ENCODE data around the gene RMDN3. TPM values are rescaled to one million over a fixed set of nuclear protein-coding genes. Genes with fewer than 3 reads are reported as not detected.

RMDN3 gene
- total RNA-seq, 1 experiment from 2014 or later, result 28.3 TPM

GRCh38 chr15:40766194-40766815 is 11.3 kb upstream of the RMDN3 start:
- Mint-ChIP-seq H3K36me3 (ENCODE audit: insufficient read depth in 1 of 3, low read depth in 3 of 3) (peaks cover 0 to 5% (median 0%) of the 10 kb centered on the region in 3 experiments; a peak in 4 of 7 replicates), H3K27me3 (ENCODE audit: low read depth) (peaks cover 9% of the 10 kb centered on the region), H3K4me1 (peaks cover 29 to 31% of the 10 kb centered on the region in 2 experiments), H3K9me3 (no peaks in the 10 kb centered on the region), H3K27ac (peak overlapping the region in 1 of 3 experiments; percentile 84; a peak in 2 of 7 replicates), H3K4me3 (peak overlapping the region in 1 of 2 experiments; percentile 29; a peak in 2 of 5 replicates)
- Histone ChIP-seq H4K5ac (ENCODE audit: insufficient read length, low read depth, low read length) (no peak overlapping the region), H3K4ac (ENCODE audit: low read depth, low read length) (no peak overlapping the region), H4K91ac (ENCODE audit: insufficient read length, low read depth, low read length) (no peak overlapping the region), H2BK5ac (ENCODE audit: insufficient read length, low read length) (no peak overlapping the region), H3K23ac (ENCODE audit: insufficient read length, low read depth, low read length) (no peak overlapping the region), H3K27me3 (ENCODE audit: insufficient read depth, low read length) (no peaks in the 10 kb centered on the region), H3K9me3 (ENCODE audit: control insufficient read depth, low read depth, low read length) (no peaks in the 10 kb centered on the region), H2AK5ac (ENCODE audit: insufficient read length, low read length) (no peak overlapping the region), H3K79me2 (ENCODE audit: insufficient read depth, low read length) (no peaks in the 10 kb centered on the region), H2BK120ac (ENCODE audit: low read depth, low read length, poor library complexity, severe bottlenecking) (no peak overlapping the region), H2BK12ac (ENCODE audit: insufficient read length, low read depth, low read length) (no peak overlapping the region), H3K14ac (ENCODE audit: insufficient read depth, low read length) (no peak overlapping the region; the same call in 1 of the 2 replicates), H3K56ac (ENCODE audit: insufficient read length, low read depth, low read length) (no peak overlapping the region), H3K79me1 (ENCODE audit: insufficient read depth, low read depth, low read length, poor library complexity, severe bottlenecking) (no peaks in the 10 kb centered on the region), H3K18ac (ENCODE audit: insufficient read length, low read depth, low read length) (no peak overlapping the region), H4K8ac (replicated peaks; ENCODE audit: insufficient read length, low read depth, low read length) (no peak overlapping the region), H3K23me2 (ENCODE audit: insufficient read length, low read depth, low read length, poor library complexity, severe bottlenecking) (no peaks in the 10 kb centered on the region), H4K20me1 (ENCODE audit: control insufficient read depth, insufficient read depth, insufficient read length) (no peaks in the 10 kb centered on the region), H2BK20ac (ENCODE audit: low read depth, low read length, poor library complexity, severe bottlenecking) (no peak overlapping the region), H3T11ph (ENCODE audit: low read length) (no peak overlapping the region), H3K4me1 (ENCODE audit: insufficient read depth, low read length) (peaks cover 4% of the 10 kb centered on the region; the same call in 1 of the 2 replicates), H2BK15ac (ENCODE audit: low read depth, low read length) (no peak overlapping the region), H3K9ac (ENCODE audit: extremely low read depth, insufficient read length, low read length) (no peak overlapping the region), H3K4me2 (ENCODE audit: insufficient read depth, insufficient read length, low read length) (no peak overlapping the region), H3K27ac (ENCODE audit: insufficient read length, low read depth, low read length) (no peak overlapping the region), H2AFZ (ENCODE audit: low read length) (no peak overlapping the region)
- TF ChIP-seq CTCF (conservative IDR thresholded peaks at IDR 0.05), result no peak
- WGBS (ENCODE audit: extremely low coverage, insufficient read length, low lambda C conversion rate), result no CpG with 5 or more reads among the region's 7 CpGs
- DNase-seq, result no peak

Measured in H9 (cell line).